Measurements from ENCODE around the gene CEP128. TPM values are rescaled to one million over a fixed set of nuclear protein-coding genes. Genes with fewer than 3 reads are reported as not detected.

The CEP128 gene
- total and polyA plus RNA-seq, 8 donors, result 4.8 to 10.1 (median 7.5) TPM

DNA sequence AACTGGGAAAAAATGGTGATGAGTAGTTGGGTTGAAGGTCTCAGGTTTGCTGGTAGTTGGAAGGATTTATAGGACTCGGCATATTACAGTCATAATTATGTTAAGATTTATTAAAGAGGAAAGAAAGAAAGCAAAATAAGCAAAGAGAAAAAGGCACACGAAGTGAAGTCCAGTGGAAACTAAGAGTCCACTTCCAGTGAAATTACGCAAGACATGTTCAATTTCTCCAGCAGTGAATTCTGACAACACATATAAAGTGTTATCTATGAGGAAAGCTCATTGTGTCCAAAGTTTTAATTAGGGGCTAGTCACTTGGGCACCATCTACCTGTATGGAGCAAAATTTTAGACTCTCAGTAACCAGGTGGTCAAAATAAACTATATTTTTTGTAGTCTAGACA, 143.3 kb downstream of the CEP128 start:
- ATAC-seq (no peak), DNase-seq (no peak)
- Histone ChIP-seq H3K27ac (no peak overlapping the region), H3K4me1 (no peaks in the 10 kb centered on the region), H3K4me3 (no peak overlapping the region), H3K9me3 (peaks cover 0 to 15% of the 10 kb centered on the region in 2 donors), H3K27me3 (no peaks in the 10 kb centered on the region), H3K36me3 (no peaks in the 10 kb centered on the region)
- intact Hi-C loops (cut with DNase I), result no loop called here
- TF ChIP-seq, protein P1, sequence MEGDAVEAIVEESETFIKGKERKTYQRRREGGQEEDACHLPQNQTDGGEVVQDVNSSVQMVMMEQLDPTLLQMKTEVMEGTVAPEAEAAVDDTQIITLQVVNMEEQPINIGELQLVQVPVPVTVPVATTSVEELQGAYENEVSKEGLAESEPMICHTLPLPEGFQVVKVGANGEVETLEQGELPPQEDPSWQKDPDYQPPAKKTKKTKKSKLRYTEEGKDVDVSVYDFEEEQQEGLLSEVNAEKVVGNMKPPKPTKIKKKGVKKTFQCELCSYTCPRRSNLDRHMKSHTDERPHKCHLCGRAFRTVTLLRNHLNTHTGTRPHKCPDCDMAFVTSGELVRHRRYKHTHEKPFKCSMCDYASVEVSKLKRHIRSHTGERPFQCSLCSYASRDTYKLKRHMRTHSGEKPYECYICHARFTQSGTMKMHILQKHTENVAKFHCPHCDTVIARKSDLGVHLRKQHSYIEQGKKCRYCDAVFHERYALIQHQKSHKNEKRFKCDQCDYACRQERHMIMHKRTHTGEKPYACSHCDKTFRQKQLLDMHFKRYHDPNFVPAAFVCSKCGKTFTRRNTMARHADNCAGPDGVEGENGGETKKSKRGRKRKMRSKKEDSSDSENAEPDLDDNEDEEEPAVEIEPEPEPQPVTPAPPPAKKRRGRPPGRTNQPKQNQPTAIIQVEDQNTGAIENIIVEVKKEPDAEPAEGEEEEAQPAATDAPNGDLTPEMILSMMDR (IDR thresholded peaks at IDR 0.05), result no peak

DNA sequence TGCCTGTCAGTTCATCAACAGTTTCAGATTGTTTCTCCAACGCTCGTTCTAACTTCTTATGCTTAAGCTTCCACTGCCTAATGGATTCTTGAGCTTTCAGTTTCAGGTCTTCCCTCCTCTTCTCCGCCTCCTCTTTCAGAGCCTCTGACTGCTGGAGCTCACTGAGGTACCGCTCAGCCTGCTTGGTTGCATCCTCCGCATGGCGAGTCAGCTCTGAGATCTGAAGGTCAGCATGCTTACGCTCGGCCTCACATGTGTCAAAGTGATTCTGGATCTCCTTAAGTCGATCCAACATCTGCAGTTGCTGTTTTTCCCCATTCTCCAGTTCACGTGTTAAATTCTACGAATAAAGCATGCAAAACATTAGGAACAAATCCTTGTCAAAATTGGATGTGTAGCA, 148.8 kb downstream of the CEP128 start:
- no peak for ATAC-seq
- no peak overlapping the region for H3K4me3 ChIP-seq
- H3K27ac ChIP-seq, result no peak overlapping the region
- H3K36me3 ChIP-seq, result peaks cover 0 to 10% of the 10 kb centered on the region in 2 donors
- no peaks in the 10 kb centered on the region for H3K4me1 ChIP-seq
- no peaks in the 10 kb centered on the region for H3K27me3 ChIP-seq
- TF ChIP-seq, protein P1 (IDR thresholded peaks at IDR 0.05), result no peak
- no peaks in the 10 kb centered on the region for H3K9me3 ChIP-seq
- intact Hi-C loops (cut with DNase I), result no loop called here
- no peak for DNase-seq

DNA sequence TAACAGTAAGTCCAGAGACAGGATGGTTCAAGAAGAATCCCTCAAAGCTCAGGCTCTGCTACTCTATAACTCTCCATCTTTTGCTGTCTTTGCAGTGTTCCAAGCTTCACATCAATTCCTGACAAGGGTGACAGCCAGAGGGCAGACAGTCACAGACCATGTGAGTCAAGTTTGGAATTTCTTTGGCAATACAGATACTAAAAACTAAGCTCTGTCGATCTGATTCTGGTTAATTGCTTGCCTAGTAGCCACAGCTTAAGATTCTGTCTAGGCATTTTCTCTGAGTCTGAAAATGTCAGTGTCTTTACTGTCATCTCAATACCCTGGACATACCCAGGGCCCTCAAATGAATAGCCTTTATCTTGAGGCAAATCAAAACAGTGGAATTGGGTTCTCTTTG, 153.7 kb downstream of the CEP128 start:
- ATAC-seq, result no peak
- H3K27ac ChIP-seq, result no peak overlapping the region
- H3K36me3 ChIP-seq, result peaks cover 0 to 15% of the 10 kb centered on the region in 2 donors
- intact Hi-C loops (cut with DNase I), result no loop called here
- H3K4me1 ChIP-seq, result no peaks in the 10 kb centered on the region
- TF ChIP-seq, protein P1 (IDR thresholded peaks at IDR 0.05), result no peak
- H3K27me3 ChIP-seq, result no peaks in the 10 kb centered on the region
- DNase-seq, result no peak
- H3K4me3 ChIP-seq, result no peak overlapping the region
- no peaks in the 10 kb centered on the region for H3K9me3 ChIP-seq

DNA sequence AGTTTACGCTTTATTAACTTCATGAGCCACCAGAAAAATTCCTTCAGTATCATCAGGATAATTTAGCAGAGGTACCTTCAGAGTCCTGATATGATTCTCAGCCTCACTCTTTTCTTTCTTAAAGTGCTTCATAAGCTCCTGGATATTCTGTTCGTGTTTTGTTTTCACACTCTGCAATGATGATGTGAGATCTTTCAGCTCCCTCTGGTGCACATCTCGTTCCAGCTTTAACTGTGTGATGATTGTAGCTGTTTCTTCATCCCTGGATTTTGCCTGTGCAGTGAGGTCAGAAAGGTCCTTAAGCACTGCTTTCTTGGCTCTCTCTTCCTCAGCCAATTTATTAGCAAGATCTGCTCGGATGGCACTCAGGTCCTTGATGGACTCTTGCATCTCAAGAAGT, 156.7 kb downstream of the CEP128 start:
- Histone ChIP-seq H3K4me1 (no peaks in the 10 kb centered on the region), H3K27me3 (no peaks in the 10 kb centered on the region), H3K4me3 (no peak overlapping the region), H3K36me3 (peaks cover 0 to 6% of the 10 kb centered on the region in 2 donors), H3K9me3 (no peaks in the 10 kb centered on the region), H3K27ac (no peak overlapping the region)
- TF ChIP-seq, protein P1 (IDR thresholded peaks at IDR 0.05), result no peak
- ATAC-seq (no peak), DNase-seq (no peak)
- intact Hi-C loops (cut with DNase I), result no loop called here

DNA sequence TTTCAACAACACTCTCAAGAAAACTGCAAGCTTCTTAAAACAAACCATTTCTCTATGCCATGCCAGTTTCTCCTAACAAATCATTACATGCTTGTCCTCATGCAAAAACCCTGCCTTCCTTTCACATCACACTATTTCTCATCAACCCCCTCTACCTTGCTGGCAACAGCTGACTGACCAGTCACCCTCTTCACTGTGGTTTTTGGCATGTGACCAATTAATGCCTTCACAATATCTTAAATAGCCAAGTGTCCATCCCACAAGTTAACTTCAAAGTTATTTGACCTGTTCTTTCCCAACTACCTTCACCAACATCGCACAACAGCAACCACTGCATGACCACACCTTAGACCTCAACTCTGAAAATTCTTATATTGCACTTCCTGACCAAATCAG, 159.6 kb downstream of the CEP128 start:
- no peaks in the 10 kb centered on the region for H3K4me1 ChIP-seq
- H3K27me3 ChIP-seq, result no peaks in the 10 kb centered on the region
- intact Hi-C loops (cut with DNase I), result no loop called here
- H3K4me3 ChIP-seq, result no peak overlapping the region
- DNase-seq (no peak), ATAC-seq (no peak)
- no peak overlapping the region for H3K27ac ChIP-seq
- H3K36me3 ChIP-seq, result peaks cover 0 to 6% of the 10 kb centered on the region in 2 donors
- TF ChIP-seq, protein P1 (IDR thresholded peaks at IDR 0.05), result no peak
- no peaks in the 10 kb centered on the region for H3K9me3 ChIP-seq
